Superior temporal gyrus (tissue), 1 donor: ENCODE measurements around the gene SPATA20.

Source experiments
- DNase-seq: peaks from one replicate; pipeline ENCODE4 v3.0.0-alpha.2; 2016; ENCODE audit errors: extremely low spot score

The SPATA20 gene

DNA sequence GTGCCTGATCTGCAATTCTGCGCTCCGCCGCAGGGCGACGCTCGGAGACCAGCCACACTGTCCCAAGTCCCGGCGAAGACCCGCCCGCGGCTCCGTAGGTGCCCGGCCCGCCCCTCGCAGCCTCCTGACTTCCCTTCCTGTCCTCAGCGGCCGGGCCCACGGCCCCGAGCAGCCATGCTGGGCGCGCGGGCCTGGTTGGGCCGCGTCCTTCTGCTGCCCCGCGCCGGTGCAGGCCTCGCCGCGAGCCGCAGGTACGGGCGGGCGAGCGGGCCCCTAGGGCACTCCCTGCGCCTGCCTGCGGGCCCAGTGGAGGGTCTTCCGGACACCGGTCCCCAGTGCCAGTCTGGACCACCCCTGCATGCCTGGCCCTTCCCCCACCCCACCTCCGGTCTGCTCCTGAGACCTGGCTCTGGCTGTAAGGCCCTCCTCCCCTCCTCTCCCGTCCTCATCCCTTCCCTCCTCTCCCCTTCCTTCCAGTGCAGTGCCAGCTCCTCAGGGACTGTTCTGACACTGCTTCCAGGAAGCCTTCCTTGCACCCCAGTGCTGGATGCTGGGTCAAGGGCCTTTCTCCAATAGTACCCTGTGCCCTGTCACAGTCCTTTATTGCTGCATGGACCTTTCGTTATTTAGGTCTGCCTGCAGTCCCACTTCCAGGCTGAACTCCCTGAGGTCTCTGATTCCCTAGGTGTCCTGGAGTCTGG, at the start of gene SPATA20:
SPATA20 (plus strand) TSS at position 140 of the 701 bp plus-strand sequence; CDS start at position 175, 35 bp downstream.
- DNase-seq = peak; percentile 90

DNA sequence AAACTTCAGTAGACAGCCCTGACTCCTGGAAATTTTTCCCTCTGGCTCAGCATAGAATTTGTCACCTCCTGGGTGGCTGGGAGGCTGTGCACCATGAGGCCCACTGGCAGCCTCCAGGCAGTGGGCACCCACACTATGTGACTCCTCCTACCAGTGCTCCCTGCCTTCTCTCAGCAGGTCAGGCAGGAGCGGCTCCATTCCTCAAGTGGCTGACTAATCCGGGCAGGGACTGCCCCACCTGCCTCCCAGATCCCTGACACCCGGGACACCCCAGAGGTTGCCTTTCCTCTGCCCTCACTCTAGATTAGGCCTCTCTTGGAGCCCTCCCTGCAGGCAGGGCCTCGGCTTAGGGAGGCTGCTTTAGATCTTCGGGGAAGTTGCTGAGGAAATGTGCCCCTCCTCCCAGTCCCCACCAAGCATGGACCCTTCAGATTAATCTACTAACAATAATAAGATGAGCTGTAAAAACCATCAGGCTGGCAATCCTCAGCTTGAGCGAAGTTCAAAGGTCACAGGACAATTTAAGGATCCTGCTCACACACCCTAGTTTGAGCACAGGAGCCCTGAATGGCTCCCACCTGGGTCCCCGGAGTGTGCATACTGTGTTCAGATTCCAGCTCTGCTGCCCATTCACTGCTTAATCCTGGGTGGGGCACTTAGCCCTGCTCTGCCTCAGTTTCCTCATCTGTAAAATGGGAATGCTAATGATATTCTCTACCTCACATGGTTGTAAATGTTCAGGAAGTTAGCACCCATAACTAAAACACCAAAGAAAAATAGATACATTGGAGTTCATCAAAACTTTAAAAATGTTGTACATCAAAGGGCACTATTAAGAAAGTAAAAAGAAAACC, 48.7 kb upstream of the SPATA20 start:
- DNase-seq = no peak

DNA sequence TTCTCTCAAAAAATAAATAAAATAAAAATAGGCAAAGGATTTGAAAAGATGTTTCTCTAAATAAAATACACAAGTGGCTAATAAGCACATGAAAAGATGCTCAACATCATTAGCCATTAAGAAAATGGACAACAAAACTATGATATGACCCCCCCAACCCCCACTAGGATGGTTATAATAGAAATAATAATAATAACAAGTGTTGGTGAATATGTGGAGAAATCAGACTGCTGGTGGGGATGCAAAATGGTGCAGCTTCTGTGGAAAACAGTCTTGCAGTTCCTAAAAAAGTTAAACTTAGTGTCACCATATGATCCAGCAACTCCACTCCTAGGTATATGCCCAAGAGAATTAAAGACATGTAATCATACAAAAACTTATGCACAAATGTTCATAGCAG, 47.7 kb upstream of the SPATA20 start:
- no peak for DNase-seq

DNA sequence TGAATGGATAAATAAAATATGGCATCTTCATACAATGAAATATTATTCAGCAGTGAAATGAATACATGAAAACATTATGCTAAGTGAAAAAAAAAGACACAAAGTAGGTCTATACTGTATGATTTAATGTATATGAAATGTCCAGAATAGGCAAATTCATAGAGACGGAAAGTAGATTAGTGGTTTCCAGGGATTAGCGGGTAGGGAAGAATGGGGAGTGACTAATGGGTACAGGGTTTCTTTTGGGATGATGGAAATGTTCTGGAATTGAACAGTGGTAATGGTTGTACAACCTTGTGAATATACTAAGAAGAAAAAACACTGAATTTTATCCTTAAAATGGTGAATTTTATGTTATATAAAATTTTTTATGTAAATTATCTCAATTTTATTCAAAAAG, 47.3 kb upstream of the SPATA20 start:
- no peak for DNase-seq

DNA sequence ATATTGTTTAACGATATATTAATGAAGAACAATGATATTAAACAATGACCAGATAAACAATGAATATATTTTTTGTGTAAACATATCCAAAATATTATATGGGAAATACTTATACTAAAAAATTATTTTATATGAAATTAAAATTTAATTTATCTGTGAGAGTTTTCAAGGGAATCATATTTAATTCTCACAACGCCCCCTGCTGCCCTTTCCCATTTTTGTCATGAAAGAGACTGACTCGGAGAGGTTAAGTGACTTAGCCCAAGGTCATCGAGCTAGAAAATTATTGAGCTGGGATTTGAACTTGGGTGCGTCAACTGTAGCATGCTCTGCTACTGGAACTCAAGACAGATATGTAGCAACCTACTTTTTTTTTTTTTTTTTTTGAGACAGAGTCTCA, 45.9 kb upstream of the SPATA20 start:
- DNase-seq = no peak

DNA sequence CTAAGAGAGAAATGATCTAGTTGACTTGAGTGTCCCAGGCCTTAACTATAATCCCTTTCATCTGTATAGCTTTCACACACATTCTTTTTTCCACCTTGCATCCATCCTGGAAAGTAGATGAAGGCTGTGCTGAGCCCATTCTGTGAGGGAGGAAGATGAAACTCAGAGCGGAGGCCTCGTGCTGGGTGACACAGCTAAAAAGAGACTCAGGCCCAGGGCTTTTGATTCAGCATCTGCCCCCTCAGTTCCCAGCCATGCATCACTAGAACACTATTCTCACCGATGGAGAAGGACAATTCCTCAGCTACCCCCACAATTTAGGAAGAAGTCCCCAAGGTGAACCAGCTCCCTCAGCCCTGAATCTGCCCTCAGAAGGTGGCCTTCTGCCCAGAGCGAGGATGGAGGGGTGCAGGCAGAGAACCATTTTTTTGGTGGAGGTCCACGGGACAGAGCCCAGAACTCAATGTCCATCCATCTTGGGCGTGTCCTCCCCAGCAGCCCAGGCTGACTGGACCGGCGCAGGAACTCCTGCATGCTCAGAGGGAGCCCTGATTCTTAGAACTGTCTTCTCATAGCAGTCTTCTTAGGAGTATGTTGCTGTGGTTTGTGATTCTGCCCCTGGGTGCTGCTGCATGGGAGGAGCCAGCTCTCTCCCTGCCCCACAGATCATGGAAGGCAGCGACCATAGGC, 44.5 kb upstream of the SPATA20 start:
- DNase-seq = no peak

DNA sequence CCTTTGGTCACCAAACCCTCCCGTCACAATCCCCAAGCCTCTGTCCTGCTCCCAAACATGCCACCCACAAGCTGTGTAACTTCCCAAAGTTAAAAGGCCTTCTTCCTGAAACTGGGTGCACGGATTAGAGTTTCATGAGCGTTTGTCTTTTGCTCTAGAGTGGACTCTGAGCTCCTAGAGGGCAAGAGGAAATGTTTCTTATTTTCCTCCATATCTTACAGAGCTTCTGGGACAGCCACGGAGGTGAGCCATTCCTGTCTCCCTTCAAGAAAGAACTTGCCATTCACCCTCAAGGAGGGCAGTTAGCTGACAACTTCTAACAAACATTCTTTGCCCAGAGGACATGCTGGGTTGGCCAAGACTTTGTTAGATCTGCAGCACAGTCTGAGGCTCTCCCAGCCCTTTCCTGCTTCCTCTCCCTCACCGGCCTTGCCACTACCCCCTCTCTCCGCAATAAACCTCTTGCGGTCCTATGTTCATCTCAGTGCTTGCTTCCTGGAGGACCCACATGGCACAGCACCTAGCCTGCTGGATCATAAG, 41.3 kb upstream of the SPATA20 start:
- DNase-seq = no peak

DNA sequence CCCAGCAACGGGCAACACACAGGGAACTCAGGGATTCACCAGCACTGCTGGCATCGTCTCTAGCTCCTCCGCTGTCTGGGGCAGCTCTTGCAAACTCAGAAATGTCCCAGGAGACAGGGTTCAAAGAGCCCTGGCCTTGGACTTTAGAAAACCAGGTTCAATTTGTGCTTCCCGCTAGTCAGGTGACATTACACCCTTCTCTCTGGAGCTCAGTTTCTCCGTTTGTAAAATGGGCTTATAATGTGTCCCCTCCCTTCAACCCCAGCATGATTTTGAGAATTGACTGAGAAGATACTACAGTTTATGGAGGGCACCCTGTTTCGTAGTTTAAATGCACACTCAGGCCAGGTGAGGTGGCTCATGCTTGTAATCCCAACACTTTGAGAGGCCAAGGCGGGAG, 40.7 kb upstream of the SPATA20 start:
- no peak for DNase-seq

DNA sequence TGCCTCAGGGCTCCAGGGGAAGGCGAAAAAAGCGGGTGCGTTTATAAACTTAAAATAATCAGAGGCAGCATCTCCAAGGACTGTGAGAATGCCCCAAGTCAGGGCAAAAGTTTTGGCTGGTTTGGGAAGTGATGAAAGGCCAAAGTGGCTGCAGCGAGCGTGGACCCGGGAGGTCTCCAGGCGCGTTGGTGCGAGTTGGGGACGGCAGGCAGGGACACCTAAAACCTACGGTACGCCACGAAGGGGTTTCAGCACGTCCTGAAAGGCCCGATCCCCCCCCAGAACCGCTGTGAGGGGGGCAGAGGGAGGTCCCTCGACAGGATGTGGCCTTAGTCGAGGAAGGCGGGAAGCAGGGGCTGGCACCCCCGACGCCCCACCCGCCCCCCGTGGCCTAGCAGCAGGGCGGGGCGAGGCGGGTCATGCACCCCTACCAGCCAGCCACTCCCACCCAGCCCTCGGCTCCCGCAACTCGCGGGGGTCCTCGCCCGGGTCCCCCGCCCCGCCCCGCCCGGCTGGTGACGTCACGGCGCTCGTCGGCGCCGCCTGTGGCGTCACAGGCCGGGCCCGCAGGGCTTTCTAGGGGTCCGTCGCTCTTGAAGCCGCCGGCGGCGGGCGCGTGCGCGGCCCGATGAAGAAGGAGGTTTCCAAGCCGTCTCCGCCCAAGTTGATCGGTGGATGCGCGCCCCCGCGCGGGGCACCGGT, 39.0 kb upstream of the SPATA20 start, which contains the start of gene MYCBPAP:
MYCBPAP (plus strand) TSS at position 569 of the 702 bp plus-strand sequence. CDS start 236 bp downstream, outside the sequence.
- DNase-seq = no peak

DNA sequence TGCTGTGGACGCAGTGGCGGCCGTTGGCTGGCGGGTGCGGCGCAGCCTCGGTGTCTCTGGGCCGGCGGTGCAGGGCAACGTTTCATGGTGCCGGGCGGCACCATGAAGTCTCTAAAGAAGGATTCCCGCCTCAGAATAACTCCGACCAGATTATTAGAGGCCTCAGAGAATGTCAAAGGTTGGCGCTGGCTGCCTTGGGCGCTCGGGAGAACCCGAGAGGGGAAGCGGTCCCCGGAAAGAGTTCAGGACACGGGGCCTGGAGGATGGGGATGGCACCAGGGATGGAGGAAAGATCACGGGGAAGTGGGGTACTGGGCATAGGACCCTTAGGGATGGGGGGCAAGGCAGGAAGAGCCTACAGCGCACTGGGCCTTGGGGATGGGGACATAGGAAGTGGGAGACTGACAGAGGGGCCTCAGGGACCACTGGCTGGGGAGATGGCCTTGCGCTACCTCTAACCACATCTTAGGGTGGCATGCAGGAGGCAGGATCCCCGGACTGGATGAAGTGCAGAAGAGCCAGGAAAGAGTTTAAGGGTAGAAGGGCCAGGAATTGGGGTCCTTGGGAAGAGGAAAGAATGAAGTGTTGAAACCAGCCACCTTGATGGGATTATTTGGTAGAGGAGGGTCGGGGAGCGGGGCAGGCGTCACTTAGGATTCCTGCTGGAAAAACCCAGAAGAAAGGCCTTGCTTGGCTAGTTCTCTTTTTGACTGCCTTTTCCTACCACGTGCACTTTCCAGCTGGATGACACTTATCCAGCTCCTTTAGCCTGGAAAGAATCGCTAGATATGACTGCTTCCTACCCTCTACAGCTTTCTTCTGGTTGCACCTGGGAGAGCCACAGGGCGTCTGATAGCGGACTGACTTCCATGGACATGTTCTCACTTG, 38.2 kb upstream of the SPATA20 start:
- DNase-seq = peak; percentile 70

DNA sequence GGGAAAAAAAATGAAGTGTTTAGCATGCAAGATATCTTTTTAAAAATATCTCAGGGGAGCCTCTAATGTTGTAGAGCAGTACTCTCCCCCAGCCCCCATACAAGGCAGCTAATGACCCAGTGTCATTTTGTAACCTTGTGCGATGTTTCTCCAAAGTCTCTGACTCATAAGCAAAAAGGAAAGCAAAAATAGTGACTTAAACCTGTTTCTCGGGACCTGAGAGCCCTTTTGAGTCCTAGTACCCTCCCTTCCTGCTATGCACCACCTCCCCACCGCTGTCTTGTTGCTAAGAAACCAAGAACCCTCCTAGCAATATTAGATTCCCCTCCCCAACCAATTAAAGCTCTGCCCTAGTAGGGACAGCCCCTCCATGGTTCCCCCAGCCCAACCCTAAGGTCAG, 35.9 kb upstream of the SPATA20 start:
- no peak for DNase-seq

DNA sequence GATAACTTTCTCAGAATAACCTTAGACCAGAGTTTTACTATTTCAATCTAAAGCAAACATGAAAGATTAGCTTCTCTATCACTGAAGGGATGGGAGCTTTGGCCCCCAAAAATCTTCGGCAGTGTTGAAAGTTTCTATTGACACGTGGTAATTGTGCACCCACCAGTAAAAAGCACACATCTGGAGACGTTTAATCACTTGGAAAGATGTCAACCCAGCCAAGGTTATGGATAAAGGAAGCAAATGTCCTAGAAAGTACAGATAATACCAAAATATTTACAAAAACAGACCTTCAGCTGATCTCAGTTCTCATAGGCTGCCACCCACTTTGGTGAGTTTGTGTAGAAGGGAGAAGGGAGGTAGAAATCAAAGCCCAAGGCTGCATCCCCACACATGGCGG, 33.5 kb upstream of the SPATA20 start:
- no peak for DNase-seq

DNA sequence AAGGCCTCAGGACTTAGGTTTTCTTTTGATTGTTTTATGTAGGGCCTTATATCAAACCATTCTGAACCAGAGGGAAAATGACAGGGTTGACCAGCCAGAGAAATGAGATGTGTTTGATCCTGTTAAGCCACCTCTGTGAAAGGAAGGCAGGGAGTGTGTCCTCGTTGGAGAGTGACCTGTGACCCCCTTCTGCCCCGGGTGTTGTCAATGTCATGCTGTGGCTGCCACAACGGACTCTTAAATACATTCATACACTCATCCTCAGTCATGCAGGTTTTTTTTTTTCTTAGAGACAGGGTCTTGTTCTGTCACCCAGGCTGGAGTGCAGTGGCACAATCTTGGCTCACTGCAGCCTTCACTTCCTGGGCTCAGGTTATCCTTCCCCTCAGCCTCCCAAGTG, 32.6 kb upstream of the SPATA20 start:
- no peak for DNase-seq

DNA sequence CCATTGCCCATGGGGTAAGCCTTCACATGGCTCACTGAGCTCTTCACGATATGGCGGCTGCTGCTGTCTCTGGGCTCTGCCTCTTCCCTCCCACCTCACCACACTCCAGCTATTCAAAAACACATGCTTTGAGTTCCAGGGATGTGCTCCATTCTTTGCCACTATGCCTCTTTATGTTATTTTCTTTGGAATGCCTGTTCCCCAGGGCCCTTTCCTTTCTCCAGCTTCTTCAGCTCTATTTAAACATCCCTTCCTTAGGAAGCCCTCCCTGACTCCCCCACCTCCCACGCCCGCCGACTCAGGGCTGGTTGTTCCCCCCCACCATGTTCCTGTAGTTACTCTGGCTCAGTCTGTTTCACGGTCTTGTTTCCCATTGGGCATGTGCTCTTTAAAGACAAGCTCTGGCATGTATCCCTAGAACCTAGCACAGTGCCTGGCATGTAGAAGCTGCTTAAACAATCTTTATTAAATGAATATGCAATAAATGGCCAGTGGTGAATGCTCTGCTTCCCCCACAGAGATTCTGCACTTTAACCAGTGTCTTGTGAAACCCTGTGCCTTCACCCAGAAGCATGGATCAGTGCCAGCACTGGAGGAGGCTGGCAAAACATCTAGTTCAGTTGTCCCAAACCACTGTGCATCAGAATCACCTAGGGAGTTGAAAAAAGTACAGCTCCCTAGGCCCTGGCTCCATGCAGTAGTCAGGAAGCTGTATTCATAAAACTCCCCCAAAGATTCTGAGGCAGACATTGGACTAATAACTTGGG, 31.9 kb upstream of the SPATA20 start:
- no peak for DNase-seq

DNA sequence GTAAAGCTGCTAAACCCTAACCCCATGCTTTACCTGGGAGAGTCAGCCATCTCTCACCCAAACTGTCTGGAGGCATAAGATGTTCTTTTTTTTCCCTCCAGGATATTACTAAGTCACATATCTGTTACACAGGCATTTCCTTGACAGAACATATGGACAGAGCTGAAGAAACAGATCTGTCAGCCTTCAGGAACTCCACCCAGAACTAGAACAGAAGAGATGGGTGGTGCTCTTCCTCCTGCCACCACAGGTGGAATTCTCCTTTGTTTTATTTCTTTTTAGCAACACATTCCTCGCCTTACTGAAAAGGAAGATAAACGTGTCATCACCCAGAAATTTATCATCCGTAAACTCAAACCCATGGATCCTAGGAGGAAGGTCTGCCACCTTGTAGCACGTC, 30.0 kb upstream of the SPATA20 start:
- DNase-seq = no peak

DNA sequence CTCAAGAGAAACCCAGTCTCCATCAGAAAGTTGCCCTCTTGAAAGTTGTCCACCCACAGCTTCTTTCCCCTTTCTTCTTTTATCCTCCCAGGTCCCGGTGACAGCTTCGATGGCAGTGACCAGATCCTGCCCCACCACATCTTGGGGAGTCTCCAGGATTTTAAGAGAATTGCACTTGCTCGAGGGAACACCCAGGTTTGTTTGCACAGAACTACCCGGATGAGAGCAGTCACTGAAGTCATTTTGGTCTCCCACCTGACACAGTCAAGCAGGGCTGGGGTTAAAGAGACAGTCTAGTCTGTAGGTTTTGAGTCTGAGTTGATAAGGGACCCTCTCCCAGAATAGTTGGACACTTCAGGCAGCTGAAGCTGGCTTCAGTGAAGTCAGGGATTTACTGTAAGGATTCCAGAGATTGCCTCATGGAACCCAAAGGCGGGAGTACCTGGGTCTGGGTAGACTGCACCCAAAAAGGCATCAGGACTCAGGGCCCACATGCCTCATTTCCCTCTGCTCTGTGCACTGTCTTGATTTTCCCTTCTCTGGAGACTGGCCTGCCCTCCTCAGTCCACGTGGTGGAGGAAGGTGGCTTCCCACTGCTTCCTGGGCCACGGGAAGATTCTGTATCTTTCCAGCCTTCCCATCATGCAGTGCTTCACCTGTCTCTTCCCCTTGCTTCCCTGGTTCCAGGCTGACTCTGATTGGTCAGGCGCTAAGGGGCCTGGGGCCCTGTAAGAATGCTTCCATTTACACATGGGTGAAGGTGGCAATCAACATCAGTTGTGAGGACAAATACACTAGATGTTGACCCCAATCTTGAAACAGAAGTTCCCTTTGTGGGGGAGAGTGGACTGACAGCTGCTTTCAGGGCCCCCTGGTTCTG, 29.2 kb upstream of the SPATA20 start:
- no peak for DNase-seq

DNA sequence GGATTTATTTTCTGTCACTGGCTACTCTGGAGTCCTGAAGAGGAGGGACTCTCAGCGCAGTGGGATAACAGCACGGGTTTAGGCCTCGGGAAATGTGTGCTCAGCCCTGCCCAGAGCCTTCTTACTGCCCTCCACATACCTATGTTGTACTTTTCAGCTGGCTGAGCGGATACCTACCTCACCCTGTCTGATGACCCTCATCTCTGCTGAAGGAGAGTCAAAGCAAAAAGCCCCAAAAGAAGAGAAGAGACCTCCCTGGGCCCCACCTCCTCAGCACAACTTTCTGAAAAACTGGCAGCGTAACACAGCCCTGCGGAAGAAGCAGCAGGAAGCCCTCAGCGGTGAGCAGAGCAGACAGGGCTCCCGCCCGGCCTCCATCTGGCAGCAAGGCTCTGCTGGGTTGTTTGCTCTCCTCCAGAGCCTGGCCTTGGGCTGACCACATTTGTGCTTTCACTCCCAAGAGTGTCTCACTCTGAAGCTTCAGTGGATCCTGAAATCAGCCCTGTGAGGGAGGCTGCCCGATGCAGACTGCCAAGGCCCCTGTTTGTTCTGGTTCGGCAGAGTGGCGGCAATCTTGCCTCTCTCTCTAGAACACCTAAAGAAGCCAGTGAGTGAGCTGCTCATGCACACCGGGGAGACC, 28.5 kb upstream of the SPATA20 start:
- DNase-seq = no peak

DNA sequence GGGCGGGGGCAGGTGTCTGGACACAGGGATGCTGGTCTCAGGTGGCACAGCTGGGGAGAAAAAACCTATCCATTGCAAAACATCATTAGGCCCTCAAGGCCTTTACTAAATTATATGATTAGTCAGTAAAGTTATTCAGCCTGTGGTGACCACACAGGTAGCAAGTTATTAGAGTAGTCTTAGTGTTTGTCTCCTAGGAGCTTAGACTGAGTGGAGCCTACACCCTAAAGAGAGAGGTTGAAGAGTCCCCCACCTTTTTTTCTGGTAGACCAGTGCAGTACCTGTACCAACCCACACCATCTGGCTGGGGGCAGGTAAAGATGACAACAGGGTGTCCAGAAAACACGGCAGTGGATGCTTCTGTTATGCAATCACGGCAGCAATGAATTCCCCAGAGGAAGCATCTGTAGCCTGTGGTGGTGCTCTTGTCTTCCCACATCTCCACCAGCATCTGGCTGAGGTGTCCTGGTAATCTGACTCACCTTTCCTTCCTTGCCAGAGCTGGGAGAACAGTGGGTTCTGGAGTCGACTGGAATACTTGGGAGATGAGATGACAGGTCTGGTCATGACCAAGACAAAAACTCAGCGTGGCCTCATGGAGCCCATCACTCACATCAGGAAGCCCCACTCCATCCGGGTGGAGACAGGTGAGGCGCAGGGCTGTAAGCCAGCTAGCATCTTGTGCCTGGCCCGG, 27.7 kb upstream of the SPATA20 start:
- DNase-seq = no peak
